Measurements from ENCODE around the gene ZBTB39.

- TF ChIP-seq CTCF (IDR thresholded peaks at IDR 0.05) (no peak), POLR2A (IDR thresholded peaks at IDR 0.05) (no peak)
Observed at GRCh38 chr12:57042695-57043094, 36.3 kb upstream of the ZBTB39 start.

Measured in lower leg skin (tissue), 3 donors.